ENCODE results near the gene PSMA7.

The PSMA7 gene

GRCh38 chr20:62168061-62168460 lies 24.9 kb upstream of the PSMA7 start:
- TF ChIP-seq CTCF (conservative IDR thresholded peaks at IDR 0.05), result no peak
- no peak for TF ChIP-seq ZFX (IDR thresholded peaks at IDR 0.05)
- H3K27ac ChIP-seq, result no peak overlapping the region

- no peak overlapping the region for H3K27ac ChIP-seq
- TF ChIP-seq ZFX (IDR thresholded peaks at IDR 0.05) (no peak), CTCF (conservative IDR thresholded peaks at IDR 0.05) (no peak)
These were observed 24.3 kb upstream of the PSMA7 start for GRCh38 chr20:62167474-62167873.

- no peak for TF ChIP-seq CTCF (conservative IDR thresholded peaks at IDR 0.05)
- TF ChIP-seq ZFX (IDR thresholded peaks at IDR 0.05), result no peak
- no peak overlapping the region for H3K27ac ChIP-seq
These were observed 22.7 kb upstream of the PSMA7 start for GRCh38 chr20:62165762-62166399.

- no peak for TF ChIP-seq ZFX (IDR thresholded peaks at IDR 0.05)
- no peak for TF ChIP-seq CTCF (conservative IDR thresholded peaks at IDR 0.05)
- no peak overlapping the region for H3K27ac ChIP-seq
These were observed 21.9 kb upstream of the PSMA7 start for GRCh38 chr20:62164879-62165761.

- TF ChIP-seq CTCF (conservative IDR thresholded peaks at IDR 0.05) (no peak), ZFX (IDR thresholded peaks at IDR 0.05) (no peak)
- no peak overlapping the region for H3K27ac ChIP-seq
These were observed 21.0 kb upstream of the PSMA7 start for GRCh38 chr20:62163986-62164762.

- no peak overlapping the region for H3K27ac ChIP-seq
- TF ChIP-seq ZFX (IDR thresholded peaks at IDR 0.05) (no peak), CTCF (conservative IDR thresholded peaks at IDR 0.05) (no peak)
These were observed 20.3 kb upstream of the PSMA7 start for GRCh38 chr20:62163485-62163865.
